Loucy (cell line): Measurements from ENCODE around the gene KRT3.

Experiments used
- EZH2phosphoT487 ChIP-seq: fragments of 200-600 bp; IDR thresholded peaks from 2 replicates; pipeline ENCODE4 v1.6.1; 2018; ENCODE audit warnings: antibody characterized with exemption, mild to moderate bottlenecking, moderate library complexity, borderline replicate concordance
- TF ChIP-seq, protein P1 (sequence below): fragments of 200-600 bp; sonication (generic); conservative IDR thresholded peaks from 2 replicates; pipeline ENCODE4 v1.5.1; 2014; ENCODE audit warnings: mild to moderate bottlenecking, antibody characterized with exemption, low read length

- TF ChIP-seq, protein P1, sequence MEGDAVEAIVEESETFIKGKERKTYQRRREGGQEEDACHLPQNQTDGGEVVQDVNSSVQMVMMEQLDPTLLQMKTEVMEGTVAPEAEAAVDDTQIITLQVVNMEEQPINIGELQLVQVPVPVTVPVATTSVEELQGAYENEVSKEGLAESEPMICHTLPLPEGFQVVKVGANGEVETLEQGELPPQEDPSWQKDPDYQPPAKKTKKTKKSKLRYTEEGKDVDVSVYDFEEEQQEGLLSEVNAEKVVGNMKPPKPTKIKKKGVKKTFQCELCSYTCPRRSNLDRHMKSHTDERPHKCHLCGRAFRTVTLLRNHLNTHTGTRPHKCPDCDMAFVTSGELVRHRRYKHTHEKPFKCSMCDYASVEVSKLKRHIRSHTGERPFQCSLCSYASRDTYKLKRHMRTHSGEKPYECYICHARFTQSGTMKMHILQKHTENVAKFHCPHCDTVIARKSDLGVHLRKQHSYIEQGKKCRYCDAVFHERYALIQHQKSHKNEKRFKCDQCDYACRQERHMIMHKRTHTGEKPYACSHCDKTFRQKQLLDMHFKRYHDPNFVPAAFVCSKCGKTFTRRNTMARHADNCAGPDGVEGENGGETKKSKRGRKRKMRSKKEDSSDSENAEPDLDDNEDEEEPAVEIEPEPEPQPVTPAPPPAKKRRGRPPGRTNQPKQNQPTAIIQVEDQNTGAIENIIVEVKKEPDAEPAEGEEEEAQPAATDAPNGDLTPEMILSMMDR: no peak
- no peak for TF ChIP-seq EZH2phosphoT487
Measured at GRCh38 chr12:52812073-52812400, 16.1 kb upstream of the KRT3 start.
